Measurements from ENCODE around the gene TBL1XR1.

Gene TBL1XR1

GRCh38 chr3:177053107-177053506 is 144.2 kb downstream of the TBL1XR1 start:
- Mint-ChIP-seq H3K27me3 (no peaks in the 10 kb centered on the region), H3K27ac (no peak overlapping the region), H3K4me3 (no peak overlapping the region), H3K4me1 (ENCODE audit: low read depth) (peaks cover 26% of the 10 kb centered on the region), H3K9me3 (no peaks in the 10 kb centered on the region), H3K36me3 (ENCODE audit: low read depth) (peaks cover 53% of the 10 kb centered on the region)
- DNase-seq, result no peak

- Mint-ChIP-seq H3K9me3 (no peaks in the 10 kb centered on the region), H3K27me3 (no peaks in the 10 kb centered on the region), H3K27ac (no peak overlapping the region), H3K4me3 (no peak overlapping the region), H3K36me3 (ENCODE audit: low read depth) (peaks cover 68% of the 10 kb centered on the region), H3K4me1 (ENCODE audit: low read depth) (peaks cover 26% of the 10 kb centered on the region)
- no peak for DNase-seq
Observed at GRCh38 chr3:177051411-177051810, 145.9 kb downstream of the TBL1XR1 start.

- H3K27ac Mint-ChIP-seq, result peak overlapping the region; percentile 29
- no peaks in the 10 kb centered on the region for H3K9me3 Mint-ChIP-seq
- H3K36me3 Mint-ChIP-seq (ENCODE audit: low read depth), result peaks cover 76% of the 10 kb centered on the region
- no peak overlapping the region for H3K4me3 Mint-ChIP-seq
- peaks cover 26% of the 10 kb centered on the region for H3K4me1 Mint-ChIP-seq (ENCODE audit: low read depth)
- H3K27me3 Mint-ChIP-seq, result no peaks in the 10 kb centered on the region
- DNase-seq, result no peak
Observed at GRCh38 chr3:177050501-177051237, 146.6 kb downstream of the TBL1XR1 start.

GRCh38 chr3:177045767-177046166 is 151.5 kb downstream of the TBL1XR1 start:
- Mint-ChIP-seq H3K27ac (no peak overlapping the region), H3K4me1 (ENCODE audit: low read depth) (peaks cover 22% of the 10 kb centered on the region), H3K36me3 (ENCODE audit: low read depth) (peaks cover 97% of the 10 kb centered on the region), H3K27me3 (no peaks in the 10 kb centered on the region), H3K9me3 (no peaks in the 10 kb centered on the region), H3K4me3 (no peak overlapping the region)
- no peak for DNase-seq

- Mint-ChIP-seq H3K4me3 (no peak overlapping the region), H3K4me1 (ENCODE audit: low read depth) (peaks cover 26% of the 10 kb centered on the region), H3K27ac (no peak overlapping the region), H3K27me3 (no peaks in the 10 kb centered on the region), H3K36me3 (ENCODE audit: low read depth) (peaks cover 96% of the 10 kb centered on the region), H3K9me3 (no peaks in the 10 kb centered on the region)
- no peak for DNase-seq
Observed at GRCh38 chr3:177045222-177045621, 152.1 kb downstream of the TBL1XR1 start.

DNA sequence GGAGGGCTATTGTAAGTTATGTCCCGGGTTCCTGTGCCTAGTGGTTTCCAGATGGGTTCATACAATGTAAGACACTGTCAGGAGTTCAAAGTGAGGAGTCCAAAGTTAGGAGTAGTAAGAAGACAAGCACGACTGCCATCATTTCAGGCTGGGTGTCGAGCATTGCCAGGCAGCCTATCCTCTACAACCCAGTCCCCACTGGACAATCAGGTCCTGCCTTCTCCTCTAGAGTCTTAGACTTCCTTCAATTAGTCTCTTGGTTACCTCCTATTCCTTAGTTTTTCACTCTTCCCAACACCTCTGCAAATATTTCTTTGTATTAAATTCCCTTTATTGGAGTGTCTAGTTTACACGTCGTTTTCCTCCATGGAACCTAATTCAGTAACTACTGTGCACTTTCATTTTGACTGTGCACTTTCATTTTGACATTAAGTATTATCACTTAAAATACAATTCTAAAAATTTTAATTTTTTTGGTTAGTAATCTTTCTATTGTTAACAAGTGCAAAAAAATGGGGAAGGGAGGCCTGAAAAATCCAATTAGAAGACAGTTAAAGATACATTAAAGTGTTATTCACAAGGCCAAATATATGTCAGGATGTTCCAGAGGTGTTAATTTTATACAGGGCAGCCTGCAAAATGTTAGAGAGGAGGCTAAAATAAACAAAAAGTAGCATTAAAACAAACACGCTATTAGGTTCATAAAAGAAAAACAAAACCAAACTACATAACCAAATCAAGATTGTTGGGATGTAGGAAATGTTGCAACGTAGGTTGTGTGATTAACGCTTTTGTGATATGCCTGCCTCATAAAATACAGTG is 155.3 kb downstream of the TBL1XR1 start:
- Mint-ChIP-seq H3K4me1 (ENCODE audit: low read depth) (peaks cover 41% of the 10 kb centered on the region), H3K27ac (peak overlapping the region; percentile 45), H3K9me3 (no peaks in the 10 kb centered on the region), H3K27me3 (no peaks in the 10 kb centered on the region), H3K36me3 (ENCODE audit: low read depth) (peaks cover 96% of the 10 kb centered on the region), H3K4me3 (no peak overlapping the region)
- DNase-seq, result no peak

- Mint-ChIP-seq H3K27ac (peak overlapping the region; percentile 45), H3K36me3 (ENCODE audit: low read depth) (peaks cover 96% of the 10 kb centered on the region), H3K9me3 (no peaks in the 10 kb centered on the region), H3K27me3 (no peaks in the 10 kb centered on the region), H3K4me3 (no peak overlapping the region), H3K4me1 (ENCODE audit: low read depth) (peaks cover 47% of the 10 kb centered on the region)
- no peak for DNase-seq
Observed at GRCh38 chr3:177041021-177041729, 156.1 kb downstream of the TBL1XR1 start.

DNA sequence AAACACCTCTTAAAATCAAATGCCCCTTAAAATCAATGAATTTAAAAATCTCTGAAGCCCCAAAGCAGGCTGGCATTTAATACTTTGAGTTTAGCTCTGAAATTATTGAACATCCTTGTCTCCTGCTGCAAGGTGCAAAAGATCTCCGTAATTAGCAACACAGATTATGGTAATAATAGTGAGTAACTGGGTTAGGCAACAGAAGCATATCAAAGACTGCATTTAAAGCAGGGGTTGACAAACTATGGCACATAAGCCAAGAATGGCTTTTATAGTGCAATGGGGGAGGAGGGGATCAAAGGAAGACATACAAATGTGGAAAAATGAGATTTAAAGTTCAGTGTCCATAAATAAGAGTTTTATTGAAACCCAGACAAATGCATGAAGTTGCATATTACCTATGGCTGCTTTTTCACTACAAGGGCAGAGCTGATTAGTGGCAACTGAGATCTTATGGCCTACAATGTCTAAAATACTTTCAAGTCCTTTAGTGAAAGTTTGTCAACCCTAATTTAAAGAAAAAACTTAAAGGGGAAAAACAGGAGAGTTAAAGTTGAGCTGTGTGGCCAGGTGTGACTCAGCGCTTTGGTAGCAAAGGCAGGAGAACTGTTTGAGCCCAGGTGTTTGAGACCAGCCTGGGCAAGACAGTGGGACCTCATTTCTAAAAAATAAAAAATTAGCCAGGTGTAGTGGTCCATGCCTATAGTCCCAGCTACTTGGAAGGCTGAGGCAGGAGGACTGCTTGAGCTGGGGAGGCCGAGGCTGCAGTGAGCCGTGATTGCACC is 157.6 kb downstream of the TBL1XR1 start:
- no peaks in the 10 kb centered on the region for H3K9me3 Mint-ChIP-seq
- H3K4me3 Mint-ChIP-seq, result no peak overlapping the region
- H3K4me1 Mint-ChIP-seq (ENCODE audit: low read depth), result peaks cover 59% of the 10 kb centered on the region
- peaks cover 96% of the 10 kb centered on the region for H3K36me3 Mint-ChIP-seq (ENCODE audit: low read depth)
- peak overlapping the region; percentile 4 for H3K27ac Mint-ChIP-seq
- H3K27me3 Mint-ChIP-seq, result no peaks in the 10 kb centered on the region
- DNase-seq, result no peak

DNA sequence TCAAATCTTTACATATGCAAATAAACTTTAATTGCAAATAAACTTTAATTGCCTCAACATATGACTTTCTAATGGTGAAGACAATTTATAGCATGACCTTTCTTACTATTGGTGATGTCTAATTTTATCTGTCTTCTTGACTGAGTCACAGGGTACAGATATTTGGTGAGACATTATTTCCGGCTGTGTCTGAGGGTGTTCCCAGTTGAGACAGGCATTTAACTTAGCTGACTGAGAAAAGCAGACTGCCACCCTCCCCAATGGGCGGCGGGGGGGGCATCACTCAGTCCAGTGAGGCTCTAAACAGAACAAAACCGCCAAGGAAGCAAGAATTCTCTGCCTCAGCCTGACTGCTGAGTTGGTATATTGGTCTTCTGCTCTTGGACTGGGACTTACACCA is 160.0 kb downstream of the TBL1XR1 start:
- Mint-ChIP-seq H3K9me3 (no peaks in the 10 kb centered on the region), H3K4me1 (ENCODE audit: low read depth) (peaks cover 48% of the 10 kb centered on the region), H3K27ac (peak overlapping the region; percentile 78), H3K4me3 (no peak overlapping the region), H3K36me3 (ENCODE audit: low read depth) (peaks cover 94% of the 10 kb centered on the region), H3K27me3 (no peaks in the 10 kb centered on the region)
- DNase-seq, result no peak

- peaks cover 37% of the 10 kb centered on the region for H3K4me1 Mint-ChIP-seq (ENCODE audit: low read depth)
- no peaks in the 10 kb centered on the region for H3K27me3 Mint-ChIP-seq
- DNase-seq, result no peak
- no peaks in the 10 kb centered on the region for H3K9me3 Mint-ChIP-seq
- no peak overlapping the region for H3K4me3 Mint-ChIP-seq
- peaks cover 88% of the 10 kb centered on the region for H3K36me3 Mint-ChIP-seq (ENCODE audit: low read depth)
- no peak overlapping the region for H3K27ac Mint-ChIP-seq
Observed at GRCh38 chr3:177035676-177036075, 161.6 kb downstream of the TBL1XR1 start.

GRCh38 chr3:177034832-177035475 is 162.3 kb downstream of the TBL1XR1 start:
- Mint-ChIP-seq H3K27me3 (no peaks in the 10 kb centered on the region), H3K9me3 (no peaks in the 10 kb centered on the region), H3K4me1 (ENCODE audit: low read depth) (peaks cover 32% of the 10 kb centered on the region), H3K27ac (peak overlapping the region; percentile 63), H3K4me3 (no peak overlapping the region), H3K36me3 (ENCODE audit: low read depth) (peaks cover 87% of the 10 kb centered on the region)
- DNase-seq, result no peak

GRCh38 chr3:177026505-177027277 is 170.6 kb downstream of the TBL1XR1 start:
- Mint-ChIP-seq H3K4me1 (ENCODE audit: low read depth) (no peaks in the 10 kb centered on the region), H3K36me3 (ENCODE audit: low read depth) (peaks cover 86% of the 10 kb centered on the region), H3K4me3 (no peak overlapping the region), H3K27ac (peak overlapping the region; percentile 44), H3K9me3 (no peaks in the 10 kb centered on the region), H3K27me3 (no peaks in the 10 kb centered on the region)
- no peak for DNase-seq

- Mint-ChIP-seq H3K4me3 (no peak overlapping the region), H3K4me1 (ENCODE audit: low read depth) (no peaks in the 10 kb centered on the region), H3K27ac (no peak overlapping the region), H3K27me3 (no peaks in the 10 kb centered on the region), H3K36me3 (ENCODE audit: low read depth) (peaks cover 27% of the 10 kb centered on the region), H3K9me3 (no peaks in the 10 kb centered on the region)
- no peak for DNase-seq
Observed at GRCh38 chr3:177015881-177016280, 181.4 kb downstream of the TBL1XR1 start.
